ENCODE measurements around the gene LRRC46.

The LRRC46 gene

GRCh38 chr17:47855737-47856136 is 24.3 kb downstream of the LRRC46 start:
- DNase-seq, result no peak
- no peaks in the 10 kb centered on the region; the same call in 1 of the 2 replicates for H3K4me1 ChIP-seq
- no peak overlapping the region for H3K4me3 ChIP-seq (ENCODE audit: low read depth, low read length)
- H3K9me3 ChIP-seq, result no peaks in the 10 kb centered on the region
- no peaks in the 10 kb centered on the region for H3K36me3 ChIP-seq
- peaks cover 95% of the 10 kb centered on the region for H3K27me3 ChIP-seq
- no peak for TF ChIP-seq CTCF (IDR thresholded peaks at IDR 0.05; ENCODE audit: low read depth, low read length)

- peaks cover 94% of the 10 kb centered on the region for H3K27me3 ChIP-seq
- no peak for TF ChIP-seq CTCF (IDR thresholded peaks at IDR 0.05; ENCODE audit: low read depth, low read length)
- no peaks in the 10 kb centered on the region for H3K9me3 ChIP-seq
- no peaks in the 10 kb centered on the region for H3K36me3 ChIP-seq
- H3K4me1 ChIP-seq, result no peaks in the 10 kb centered on the region; the same call in 1 of the 2 replicates
- no peak for DNase-seq
- H3K4me3 ChIP-seq (ENCODE audit: low read depth, low read length), result no peak overlapping the region
These were observed 25.4 kb downstream of the LRRC46 start for GRCh38 chr17:47856830-47857229.

- TF ChIP-seq CTCF (IDR thresholded peaks at IDR 0.05; ENCODE audit: low read depth, low read length), result no peak
- DNase-seq, result no peak
- no peaks in the 10 kb centered on the region for H3K9me3 ChIP-seq
- peaks cover 87% of the 10 kb centered on the region for H3K27me3 ChIP-seq
- H3K4me3 ChIP-seq (ENCODE audit: low read depth, low read length), result no peak overlapping the region
- no peaks in the 10 kb centered on the region; the same call in 1 of the 2 replicates for H3K4me1 ChIP-seq
- no peaks in the 10 kb centered on the region for H3K36me3 ChIP-seq
These were observed 26.3 kb downstream of the LRRC46 start for GRCh38 chr17:47857551-47858455.

- TF ChIP-seq CTCF (IDR thresholded peaks at IDR 0.05; ENCODE audit: low read depth, low read length), result no peak
- H3K4me1 ChIP-seq, result no peaks in the 10 kb centered on the region; the same call in 1 of the 2 replicates
- H3K4me3 ChIP-seq (ENCODE audit: low read depth, low read length), result no peak overlapping the region
- peaks cover 69% of the 10 kb centered on the region for H3K27me3 ChIP-seq
- DNase-seq, result no peak
- H3K9me3 ChIP-seq, result no peaks in the 10 kb centered on the region
- no peaks in the 10 kb centered on the region for H3K36me3 ChIP-seq
These were observed 28.9 kb downstream of the LRRC46 start for GRCh38 chr17:47860386-47860785.

GRCh38 chr17:47862621-47863440 is 31.4 kb downstream of the LRRC46 start:
- Histone ChIP-seq H3K4me1 (no peaks in the 10 kb centered on the region; the same call in none of the 2 replicates), H3K27me3 (peaks cover 71% of the 10 kb centered on the region), H3K9me3 (no peaks in the 10 kb centered on the region), H3K36me3 (no peaks in the 10 kb centered on the region), H3K4me3 (ENCODE audit: low read depth, low read length) (no peak overlapping the region)
- DNase-seq, result no peak
- TF ChIP-seq CTCF (IDR thresholded peaks at IDR 0.05; ENCODE audit: low read depth, low read length), result no peak
